ENCODE results near the gene TAF3. TPM values are rescaled to one million over a fixed set of nuclear protein-coding genes. Genes with fewer than 3 reads are reported as not detected.

Gene TAF3
- total and polyA plus RNA-seq, 2 experiments from 2014 or later: 4.1 to 6.4 TPM

- Histone ChIP-seq H3K4me3 (no peak overlapping the region), H3K27ac (no peak overlapping the region), H3K36me3 (replicated peaks; ENCODE audit: insufficient read depth, low read depth) (no peaks in the 10 kb centered on the region), H3K27me3 (no peaks in the 10 kb centered on the region), H4K20me1 (ENCODE audit: insufficient read depth, poor library complexity, severe bottlenecking) (no peaks in the 10 kb centered on the region), H3K79me2 (no peaks in the 10 kb centered on the region), H3K9me2 (replicated peaks; ENCODE audit: insufficient read depth) (no peaks in the 10 kb centered on the region), H3K4me2 (no peak overlapping the region), H3K4me1 (ENCODE audit: insufficient read depth) (no peaks in the 10 kb centered on the region), H2AFZ (no peak overlapping the region), H3K9me3 (ENCODE audit: low read depth) (no peaks in the 10 kb centered on the region)
- no peak for DNase-seq (ENCODE audit: low spot score)
- WGBS (ENCODE audit: low lambda C conversion rate, missing lambda C conversion rate): 91% methylated on average over 2 of the region's 2 CpGs
- TF ChIP-seq EZH2phosphoT487 (IDR thresholded peaks at IDR 0.05; ENCODE audit: low read depth, severe bottlenecking, unreplicated experiment) (no peak), EZH2 (IDR thresholded peaks at IDR 0.05; ENCODE audit: borderline replicate concordance) (no peak)
- TF ChIP-seq, protein P1, sequence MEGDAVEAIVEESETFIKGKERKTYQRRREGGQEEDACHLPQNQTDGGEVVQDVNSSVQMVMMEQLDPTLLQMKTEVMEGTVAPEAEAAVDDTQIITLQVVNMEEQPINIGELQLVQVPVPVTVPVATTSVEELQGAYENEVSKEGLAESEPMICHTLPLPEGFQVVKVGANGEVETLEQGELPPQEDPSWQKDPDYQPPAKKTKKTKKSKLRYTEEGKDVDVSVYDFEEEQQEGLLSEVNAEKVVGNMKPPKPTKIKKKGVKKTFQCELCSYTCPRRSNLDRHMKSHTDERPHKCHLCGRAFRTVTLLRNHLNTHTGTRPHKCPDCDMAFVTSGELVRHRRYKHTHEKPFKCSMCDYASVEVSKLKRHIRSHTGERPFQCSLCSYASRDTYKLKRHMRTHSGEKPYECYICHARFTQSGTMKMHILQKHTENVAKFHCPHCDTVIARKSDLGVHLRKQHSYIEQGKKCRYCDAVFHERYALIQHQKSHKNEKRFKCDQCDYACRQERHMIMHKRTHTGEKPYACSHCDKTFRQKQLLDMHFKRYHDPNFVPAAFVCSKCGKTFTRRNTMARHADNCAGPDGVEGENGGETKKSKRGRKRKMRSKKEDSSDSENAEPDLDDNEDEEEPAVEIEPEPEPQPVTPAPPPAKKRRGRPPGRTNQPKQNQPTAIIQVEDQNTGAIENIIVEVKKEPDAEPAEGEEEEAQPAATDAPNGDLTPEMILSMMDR (IDR thresholded peaks at IDR 0.05; ENCODE audit: poor library complexity): no peak
Observed at GRCh38 chr10:7988989-7989388, 170.7 kb downstream of the TAF3 start.

DNA sequence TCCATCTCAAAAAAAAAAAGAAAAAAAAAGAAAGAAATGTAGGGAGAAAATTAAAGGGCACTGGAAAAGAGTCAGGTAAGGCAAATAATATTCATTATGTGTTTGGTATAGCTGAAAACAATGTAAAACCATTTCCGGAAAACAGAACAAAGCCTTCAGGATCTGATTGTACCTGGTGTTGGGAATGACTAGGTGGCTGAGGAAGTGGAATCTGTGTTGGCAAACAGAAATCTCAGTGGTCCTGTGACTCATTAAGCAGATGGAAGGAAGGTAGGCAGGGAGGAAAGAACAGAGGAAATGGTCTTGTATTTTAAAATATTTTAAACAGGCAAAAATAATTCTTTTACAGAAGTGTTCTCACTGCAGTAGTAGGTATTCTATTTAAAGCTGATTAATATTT, 180.5 kb downstream of the TAF3 start:
- H4K20me1 ChIP-seq (ENCODE audit: insufficient read depth, poor library complexity, severe bottlenecking): no peaks in the 10 kb centered on the region

DNA sequence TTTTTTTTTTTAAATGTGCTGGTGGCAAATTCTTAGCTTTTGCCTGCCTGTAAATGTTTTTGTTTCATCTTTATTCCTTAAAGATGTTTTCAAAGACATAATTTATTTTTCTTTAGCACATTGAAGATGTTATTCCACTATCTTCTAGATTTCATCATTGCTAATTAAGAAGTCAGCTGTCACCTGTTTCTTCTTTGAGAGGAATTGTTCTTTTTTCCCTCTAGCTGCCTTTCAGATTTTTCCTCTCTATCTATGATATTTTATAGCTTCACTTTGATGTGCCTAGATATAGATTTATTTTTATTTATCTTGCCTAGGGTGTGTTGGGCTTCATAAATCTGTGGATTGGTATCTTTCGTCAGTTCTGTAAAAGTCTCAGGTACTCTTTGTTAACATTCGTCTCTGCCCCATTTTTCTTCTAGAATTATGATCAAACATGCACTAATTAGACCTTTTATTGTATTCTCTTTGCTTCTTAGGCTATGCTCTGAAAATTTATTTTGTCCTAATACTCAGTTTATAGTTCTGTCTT, 186.2 kb downstream of the TAF3 start:
- no peak for TF ChIP-seq EZH2 (IDR thresholded peaks at IDR 0.05; ENCODE audit: borderline replicate concordance)
- no peak for TF ChIP-seq EZH2phosphoT487 (IDR thresholded peaks at IDR 0.05; ENCODE audit: low read depth, severe bottlenecking, unreplicated experiment)
- TF ChIP-seq, protein P1 (IDR thresholded peaks at IDR 0.05; ENCODE audit: poor library complexity): no peak
- 50% methylated on average over 2 of the region's 2 CpGs for WGBS (ENCODE audit: low lambda C conversion rate, missing lambda C conversion rate)
- no peaks in the 10 kb centered on the region for H3K79me2 ChIP-seq

More for the DNA sequence above, 180.5 kb downstream of the TAF3 start:
- no peak overlapping the region for H3K4me3 ChIP-seq
- no peak overlapping the region for H3K4me2 ChIP-seq
- no peaks in the 10 kb centered on the region for H3K9me3 ChIP-seq (ENCODE audit: low read depth)
- H3K27ac ChIP-seq: no peak overlapping the region
- no peaks in the 10 kb centered on the region for H3K4me1 ChIP-seq (ENCODE audit: insufficient read depth)
- H3K27me3 ChIP-seq: no peaks in the 10 kb centered on the region
- no peak overlapping the region for H2AFZ ChIP-seq
- no peaks in the 10 kb centered on the region for H3K79me2 ChIP-seq
- H3K36me3 ChIP-seq (replicated peaks; ENCODE audit: insufficient read depth, low read depth): no peaks in the 10 kb centered on the region
- DNase-seq (ENCODE audit: low spot score): no peak
- TF ChIP-seq EZH2 (IDR thresholded peaks at IDR 0.05; ENCODE audit: borderline replicate concordance) (no peak), EZH2phosphoT487 (IDR thresholded peaks at IDR 0.05; ENCODE audit: low read depth, severe bottlenecking, unreplicated experiment) (no peak)
- TF ChIP-seq, protein P1 (IDR thresholded peaks at IDR 0.05; ENCODE audit: poor library complexity): no peak
- WGBS (ENCODE audit: low lambda C conversion rate, missing lambda C conversion rate): 100% methylated on average over 1 of the region's 1 CpG
- H3K9me2 ChIP-seq (replicated peaks; ENCODE audit: insufficient read depth): no peaks in the 10 kb centered on the region

More for the DNA sequence above, 186.2 kb downstream of the TAF3 start:
- Histone ChIP-seq H4K20me1 (ENCODE audit: insufficient read depth, poor library complexity, severe bottlenecking) (no peaks in the 10 kb centered on the region), H3K4me1 (ENCODE audit: insufficient read depth) (no peaks in the 10 kb centered on the region), H3K27me3 (no peaks in the 10 kb centered on the region), H3K36me3 (replicated peaks; ENCODE audit: insufficient read depth, low read depth) (no peaks in the 10 kb centered on the region), H2AFZ (no peak overlapping the region), H3K9me2 (replicated peaks; ENCODE audit: insufficient read depth) (no peaks in the 10 kb centered on the region), H3K4me3 (no peak overlapping the region), H3K9me3 (ENCODE audit: low read depth) (no peaks in the 10 kb centered on the region), H3K27ac (no peak overlapping the region), H3K4me2 (no peak overlapping the region)
- DNase-seq (ENCODE audit: low spot score): no peak

Measured in hepatocyte (in vitro differentiated cells).